Activated effector memory CD4-positive, alpha-beta T cell treated with anti-CD3 and anti-CD28 coated beads, Interleukin-2, amount 50 U/mL, for 16 hours (primary cell): ENCODE data around the gene USP17L30.
"Not testable (repeated sequence)": the region's sequence is repeated elsewhere in the genome, so short reads cannot be mapped to it uniquely, and the experiment has no call there.

Source experiments
- DNase-seq: peaks from one replicate; pipeline ENCODE4 v3.0.0-alpha.2; 2020

Gene USP17L30

DNA sequence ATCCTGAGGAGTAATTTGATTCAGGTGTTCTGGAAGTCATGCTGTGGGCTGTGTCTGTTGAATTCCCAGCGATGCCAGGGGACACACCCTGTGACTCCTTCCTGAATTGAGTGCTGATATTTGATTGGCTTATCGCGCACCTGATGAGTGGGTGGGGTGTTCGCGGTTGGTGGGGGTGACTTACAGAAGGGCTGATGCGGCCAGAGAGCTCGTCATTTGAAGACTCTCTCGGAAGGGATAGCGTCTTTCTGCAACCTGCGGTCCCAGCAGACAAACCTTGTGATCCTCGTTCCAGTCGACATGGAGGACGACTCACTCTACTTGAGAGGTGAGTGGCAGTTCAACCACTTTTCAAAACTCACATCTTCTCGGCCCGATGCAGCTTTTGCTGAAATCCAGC, at the start of gene USP17L30:
TSS of gene USP17L30 (plus strand) at position 301 of the 400 bp plus-strand sequence. CDS start at position 301, 0 bp downstream.
- DNase-seq, result not testable (repeated sequence)

DNA sequence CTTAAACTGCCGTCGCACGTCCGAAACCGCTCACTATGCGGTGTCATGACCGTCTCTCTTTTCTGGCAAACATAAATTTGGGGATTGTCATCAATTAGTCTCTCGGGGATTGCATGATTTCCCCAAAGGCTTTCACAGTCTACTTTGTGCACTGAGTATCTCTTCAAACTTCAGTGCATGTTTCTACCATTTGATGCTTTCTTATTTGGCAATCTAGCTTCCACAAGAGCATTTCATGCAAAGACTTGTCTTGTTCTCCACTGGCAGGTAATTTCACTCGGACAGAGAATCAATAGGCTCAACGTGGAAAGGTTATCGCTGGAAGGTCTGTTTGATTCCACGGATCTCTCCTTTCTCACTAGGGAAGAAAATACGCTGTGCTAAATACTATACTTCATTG, 38.7 kb upstream of the USP17L30 start:
- not testable (repeated sequence) for DNase-seq

- not testable (repeated sequence) for DNase-seq
Observed at GRCh38 chr4:9324865-9325264, 38.1 kb upstream of the USP17L30 start, which contains the start of gene USP17L24. Gene USP17L24 (plus strand): TSS chr4:9325165. CDS start chr4:9325165, 0 bp downstream.

GRCh38 chr4:9329611-9330010, 33.3 kb upstream of the USP17L30 start, which contains the start of gene USP17L25:
Gene USP17L25 (plus strand): TSS chr4:9329911. CDS start chr4:9329911, 0 bp downstream.
- not testable (repeated sequence) for DNase-seq

DNA sequence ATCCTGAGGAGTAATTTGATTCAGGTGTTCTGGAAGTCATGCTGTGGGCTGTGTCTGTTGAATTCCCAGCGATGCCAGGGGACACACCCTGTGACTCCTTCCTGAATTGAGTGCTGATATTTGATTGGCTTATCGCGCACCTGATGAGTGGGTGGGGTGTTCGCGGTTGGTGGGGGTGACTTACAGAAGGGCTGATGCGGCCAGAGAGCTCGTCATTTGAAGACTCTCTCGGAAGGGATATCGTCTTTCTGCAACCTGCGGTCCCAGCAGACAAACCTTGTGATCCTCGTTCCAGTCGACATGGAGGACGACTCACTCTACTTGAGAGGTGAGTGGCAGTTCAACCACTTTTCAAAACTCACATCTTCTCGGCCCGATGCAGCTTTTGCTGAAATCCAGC, 28.6 kb upstream of the USP17L30 start, which contains the start of gene USP17L26:
TSS of gene USP17L26 (plus strand) at position 301 of the 400 bp plus-strand sequence. CDS start at position 301, 0 bp downstream.
- DNase-seq, result not testable (repeated sequence)

DNA sequence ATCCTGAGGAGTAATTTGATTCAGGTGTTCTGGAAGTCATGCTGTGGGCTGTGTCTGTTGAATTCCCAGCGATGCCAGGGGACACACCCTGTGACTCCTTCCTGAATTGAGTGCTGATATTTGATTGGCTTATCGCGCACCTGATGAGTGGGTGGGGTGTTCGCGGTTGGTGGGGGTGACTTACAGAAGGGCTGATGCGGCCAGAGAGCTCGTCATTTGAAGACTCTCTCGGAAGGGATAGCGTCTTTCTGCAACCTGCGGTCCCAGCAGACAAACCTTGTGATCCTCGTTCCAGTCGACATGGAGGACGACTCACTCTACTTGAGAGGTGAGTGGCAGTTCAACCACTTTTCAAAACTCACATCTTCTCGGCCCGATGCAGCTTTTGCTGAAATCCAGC, 23.8 kb upstream of the USP17L30 start, which contains the start of gene USP17L5:
TSS of gene USP17L5 (plus strand) at position 301 of the 400 bp plus-strand sequence. CDS start at position 301, 0 bp downstream.
- DNase-seq, result not testable (repeated sequence)

- DNase-seq, result not testable (repeated sequence)
Observed at GRCh38 chr4:9343848-9344247, 19.1 kb upstream of the USP17L30 start, which contains the start of gene USP17L27. Gene USP17L27 (plus strand): TSS chr4:9344148. CDS start chr4:9344148, 0 bp downstream.

DNA sequence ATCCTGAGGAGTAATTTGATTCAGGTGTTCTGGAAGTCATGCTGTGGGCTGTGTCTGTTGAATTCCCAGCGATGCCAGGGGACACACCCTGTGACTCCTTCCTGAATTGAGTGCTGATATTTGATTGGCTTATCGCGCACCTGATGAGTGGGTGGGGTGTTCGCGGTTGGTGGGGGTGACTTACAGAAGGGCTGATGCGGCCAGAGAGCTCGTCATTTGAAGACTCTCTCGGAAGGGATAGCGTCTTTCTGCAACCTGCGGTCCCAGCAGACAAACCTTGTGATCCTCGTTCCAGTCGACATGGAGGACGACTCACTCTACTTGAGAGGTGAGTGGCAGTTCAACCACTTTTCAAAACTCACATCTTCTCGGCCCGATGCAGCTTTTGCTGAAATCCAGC, 14.3 kb upstream of the USP17L30 start, which contains the start of gene USP17L28:
TSS of gene USP17L28 (plus strand) at position 301 of the 400 bp plus-strand sequence. CDS start at position 301, 0 bp downstream.
- DNase-seq, result not testable (repeated sequence)

DNA sequence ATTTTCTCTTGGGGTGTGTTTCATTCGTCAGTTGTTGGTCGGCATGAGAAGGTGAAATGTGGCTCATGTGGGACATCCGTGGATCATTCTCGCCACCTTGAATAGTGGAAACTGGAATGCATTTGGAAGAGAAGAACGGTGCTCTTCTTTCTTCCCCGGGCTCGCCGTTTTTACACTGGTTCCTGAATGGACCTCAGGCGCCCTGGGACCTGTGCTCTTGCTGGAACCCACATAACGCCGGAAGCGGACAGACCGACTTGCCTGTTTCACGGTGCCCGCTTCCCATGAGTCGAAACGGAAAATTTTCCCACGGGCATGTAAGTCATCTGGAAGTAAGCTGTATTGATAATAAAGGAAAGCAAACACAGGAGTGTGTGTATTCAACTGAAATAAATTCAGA, 12.1 kb upstream of the USP17L30 start:
- not testable (repeated sequence) for DNase-seq

DNA sequence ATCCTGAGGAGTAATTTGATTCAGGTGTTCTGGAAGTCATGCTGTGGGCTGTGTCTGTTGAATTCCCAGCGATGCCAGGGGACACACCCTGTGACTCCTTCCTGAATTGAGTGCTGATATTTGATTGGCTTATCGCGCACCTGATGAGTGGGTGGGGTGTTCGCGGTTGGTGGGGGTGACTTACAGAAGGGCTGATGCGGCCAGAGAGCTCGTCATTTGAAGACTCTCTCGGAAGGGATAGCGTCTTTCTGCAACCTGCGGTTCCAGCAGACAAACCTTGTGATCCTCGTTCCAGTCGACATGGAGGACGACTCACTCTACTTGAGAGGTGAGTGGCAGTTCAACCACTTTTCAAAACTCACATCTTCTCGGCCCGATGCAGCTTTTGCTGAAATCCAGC, 9.6 kb upstream of the USP17L30 start, which contains the start of gene USP17L29:
TSS of gene USP17L29 (plus strand) at position 301 of the 400 bp plus-strand sequence. CDS start at position 301, 0 bp downstream.
- not testable (repeated sequence) for DNase-seq

- DNase-seq, result not testable (repeated sequence)
Observed at GRCh38 chr4:9379881-9380280, 17.0 kb downstream of the USP17L30 start.

GRCh38 chr4:9381012-9381534, 18.1 kb downstream of the USP17L30 start:
- peak; percentile 85 for DNase-seq

GRCh38 chr4:9384126-9384525, 21.2 kb downstream of the USP17L30 start:
- no peak for DNase-seq

DNA sequence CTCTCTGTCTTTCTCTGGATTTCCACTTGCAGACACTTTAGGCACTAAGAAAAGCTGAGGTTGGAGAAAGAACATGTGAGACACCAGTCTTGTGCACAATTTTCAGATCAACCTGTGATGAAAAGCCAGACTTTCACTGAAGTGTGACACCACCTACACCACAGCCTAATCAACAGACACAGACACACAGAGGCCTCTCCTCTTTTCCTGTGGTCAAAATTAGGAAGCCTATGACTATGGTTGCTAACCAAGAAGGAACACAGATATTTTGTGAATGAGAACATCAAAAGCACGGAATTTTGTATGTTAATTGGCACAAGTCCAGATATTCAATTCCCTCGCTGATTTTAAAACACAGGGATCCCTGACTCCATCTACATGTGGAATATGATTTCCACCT, 26.1 kb downstream of the USP17L30 start:
- not testable (repeated sequence) for DNase-seq

GRCh38 chr4:9405774-9406173, 42.8 kb downstream of the USP17L30 start:
- DNase-seq, result not testable (repeated sequence)

DNA sequence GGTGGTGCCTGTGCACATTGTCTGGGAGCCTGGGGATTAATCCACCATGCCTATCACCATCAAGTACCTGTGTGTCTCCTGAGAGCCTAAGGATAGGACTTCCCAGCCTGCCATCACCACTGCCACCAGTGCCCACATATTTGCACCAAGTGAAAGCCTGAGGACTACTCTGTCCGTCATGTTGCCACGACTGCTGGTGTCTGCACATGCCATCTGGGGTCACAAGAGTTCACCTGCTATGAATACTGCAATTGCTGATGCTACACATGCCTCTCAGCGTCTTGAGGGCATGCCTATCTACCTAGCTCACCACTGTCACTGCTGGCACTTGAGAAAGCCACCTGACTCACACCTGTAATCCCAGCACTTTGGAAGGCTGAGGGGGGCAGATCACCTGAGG, 43.6 kb downstream of the USP17L30 start:
- not testable (repeated sequence) for DNase-seq

DNA sequence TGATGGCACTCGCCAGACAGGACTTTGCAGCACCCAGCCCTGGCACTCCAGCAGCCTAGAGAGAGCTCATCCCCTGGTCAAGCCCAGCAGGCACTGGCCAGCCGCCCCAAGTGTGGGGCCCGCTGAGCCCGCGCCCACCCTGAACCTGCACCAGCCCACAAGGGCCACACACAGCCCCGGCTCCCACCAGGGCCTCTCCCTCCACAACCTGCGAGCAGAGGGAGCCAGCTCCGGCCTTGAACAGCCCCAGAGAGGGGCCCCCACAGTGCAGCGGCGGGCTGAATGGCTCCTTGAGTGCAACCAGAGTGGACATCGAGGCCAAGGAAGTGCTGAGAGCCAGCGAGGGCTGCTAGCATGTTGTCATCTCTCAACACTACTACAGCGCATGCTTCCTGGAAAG, 46.9 kb downstream of the USP17L30 start:
- no peak for DNase-seq
